Stimulated activated CD4-positive, alpha-beta T cell treated with anti-CD3 and anti-CD28 coated beads, Interleukin-4, amount 100 ng/mL, for 24 hours (primary cell): ENCODE data around the gene MED19.
"Not testable (repeated sequence)": the region's sequence is repeated elsewhere in the genome, so short reads cannot be mapped to it uniquely, and the experiment has no call there.

Experiments
- DNase-seq: peaks from one replicate; pipeline ENCODE4 v3.0.0-alpha.2; 2020

Gene MED19

GRCh38 chr11:57711414-57712255, at the start of gene MED19:
TSS of gene MED19 (minus strand) at chr11:57712215. CDS start at chr11:57712179, 36 bp downstream.
- peak; percentile 76 for DNase-seq

- no peak for DNase-seq
Observed at GRCh38 chr11:57758174-57758573, 46.2 kb upstream of the MED19 start.

- no peak for DNase-seq
Observed at GRCh38 chr11:57752954-57753353, 40.9 kb upstream of the MED19 start.

DNA sequence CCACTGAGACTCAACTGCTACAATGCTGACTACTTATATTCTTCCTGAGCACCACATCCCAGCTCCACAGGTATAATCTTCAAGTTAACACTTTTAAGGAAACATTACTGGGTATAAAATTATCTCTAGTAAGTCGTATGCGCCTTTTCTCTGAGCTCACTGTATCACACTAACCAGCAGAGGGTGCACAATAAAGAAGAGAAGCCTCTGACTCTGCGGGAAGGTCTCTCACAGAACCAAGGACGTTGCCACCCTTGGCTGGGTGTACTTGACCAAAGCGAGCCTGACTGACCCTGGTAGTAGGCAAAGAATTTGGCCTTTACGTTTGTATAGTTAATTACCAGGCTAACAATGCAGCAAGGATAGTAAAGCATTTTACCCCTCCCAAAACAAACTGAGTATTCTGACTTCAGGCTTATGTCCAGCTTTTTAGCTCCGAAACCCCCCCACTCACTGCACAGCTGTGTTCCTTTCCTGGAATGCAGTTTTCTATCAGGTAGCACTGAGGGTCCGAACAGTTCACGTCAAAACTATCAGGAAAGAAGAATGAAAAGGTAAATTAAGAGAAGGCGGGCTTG, 39.8 kb upstream of the MED19 start, which contains the start of gene BTBD18:
Gene BTBD18, minus strand, starts transcription at position 144 of the 578 bp plus-strand sequence. CDS start 631 bp downstream, outside the sequence.
- no peak for DNase-seq

- DNase-seq: no peak
Observed at GRCh38 chr11:57751176-57751575, 39.2 kb upstream of the MED19 start.

DNA sequence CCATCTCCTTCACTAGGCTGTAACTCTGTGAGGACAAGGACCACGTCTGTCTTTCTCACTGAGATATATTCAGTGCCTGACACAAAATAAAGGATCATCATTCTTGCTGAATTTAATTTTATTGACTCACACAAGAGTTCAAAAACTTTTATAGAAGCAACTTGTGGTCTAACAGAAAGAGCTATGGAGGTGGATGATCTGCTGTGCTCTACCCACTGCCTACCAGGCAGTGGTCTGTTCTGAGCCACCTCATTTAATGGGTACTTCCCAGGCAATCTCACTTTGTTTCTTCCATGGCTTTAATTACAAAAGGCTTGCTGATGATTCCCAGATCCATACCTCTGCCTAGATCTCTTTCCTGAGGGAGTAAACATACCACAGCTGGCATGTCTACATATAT, 34.9 kb upstream of the MED19 start:
- no peak for DNase-seq

GRCh38 chr11:57745206-57745605, 33.2 kb upstream of the MED19 start:
- no peak for DNase-seq

DNA sequence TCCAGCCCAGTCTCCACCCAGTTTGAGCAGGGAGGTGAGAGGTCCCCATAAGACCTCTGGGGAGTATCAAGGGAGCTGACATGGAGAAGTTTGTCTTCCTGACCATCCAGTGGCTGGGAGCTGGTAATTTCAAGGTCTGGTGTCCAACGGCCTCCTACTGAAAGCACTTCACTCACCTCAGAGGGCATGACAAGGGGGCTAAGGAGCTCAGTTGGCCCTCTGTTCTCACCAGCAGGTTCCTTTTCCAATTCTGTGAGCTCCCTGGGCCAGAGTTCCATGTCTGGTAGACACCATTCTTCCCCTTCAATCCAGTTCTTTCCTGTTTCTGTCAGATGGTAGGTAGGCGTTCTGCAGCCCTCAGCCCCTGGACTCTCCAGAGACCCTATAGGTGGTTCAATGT, 32.3 kb upstream of the MED19 start:
- no peak for DNase-seq

DNA sequence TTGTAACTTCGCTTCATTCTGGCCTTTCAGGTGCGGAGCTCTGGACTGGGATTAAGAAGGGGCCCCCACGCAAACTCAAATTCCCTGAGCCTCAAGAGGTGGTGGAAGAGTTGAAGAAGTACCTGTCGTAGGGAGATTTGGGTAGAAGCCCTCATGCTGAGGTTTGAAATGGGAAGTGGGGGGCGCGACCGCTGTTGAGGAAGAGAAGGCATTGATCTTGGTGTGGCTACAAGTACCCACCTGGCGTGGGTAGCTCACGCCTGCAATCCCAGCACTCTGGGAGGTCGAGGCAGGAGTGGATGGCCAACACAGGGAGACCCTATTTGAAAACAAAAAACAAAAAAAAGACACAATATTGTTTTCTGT, 30.1 kb upstream of the MED19 start:
- no peak for DNase-seq

- peak; percentile 97 for DNase-seq
Observed at GRCh38 chr11:57741132-57742086, 29.4 kb upstream of the MED19 start, which contains the start of gene SELENOH. TSS of gene SELENOH (plus strand) at chr11:57741491. CDS start at chr11:57741596, 105 bp downstream.

DNA sequence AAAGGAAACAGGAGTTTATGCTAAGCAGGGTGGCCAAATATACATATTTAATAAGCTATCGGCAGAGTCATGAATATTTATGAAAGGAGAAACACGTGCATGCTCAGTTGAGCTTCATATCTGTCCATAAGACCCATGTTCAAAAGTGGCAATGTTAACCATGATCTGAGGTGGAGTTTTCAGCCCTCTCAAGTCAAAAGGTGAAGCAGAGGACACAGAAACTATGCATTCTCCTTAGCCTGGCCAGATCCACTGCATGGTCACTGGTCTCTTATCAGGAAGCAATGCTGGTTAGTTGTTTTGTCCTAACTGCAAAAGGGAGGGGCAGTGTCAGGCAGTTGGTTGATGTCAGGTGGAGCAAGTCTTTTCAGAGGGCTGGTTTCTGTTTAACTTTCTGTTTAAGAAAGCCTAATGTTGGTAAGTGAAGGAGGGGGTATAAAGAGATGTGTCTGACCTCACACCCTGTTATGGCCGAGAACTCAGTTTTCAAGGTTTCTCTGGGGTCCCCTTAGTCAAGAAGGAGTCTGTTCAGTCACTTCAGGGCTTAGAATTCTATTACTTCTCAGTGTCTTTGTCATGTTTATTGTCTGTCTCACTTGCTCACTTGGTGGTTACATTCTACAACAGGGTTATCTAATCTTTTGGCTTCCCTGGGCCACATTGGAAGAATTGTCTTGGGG, 23.7 kb upstream of the MED19 start:
- DNase-seq: no peak

GRCh38 chr11:57732661-57733060, 20.6 kb upstream of the MED19 start:
- DNase-seq: no peak

- DNase-seq: no peak
Observed at GRCh38 chr11:57729479-57729878, 17.5 kb upstream of the MED19 start.

DNA sequence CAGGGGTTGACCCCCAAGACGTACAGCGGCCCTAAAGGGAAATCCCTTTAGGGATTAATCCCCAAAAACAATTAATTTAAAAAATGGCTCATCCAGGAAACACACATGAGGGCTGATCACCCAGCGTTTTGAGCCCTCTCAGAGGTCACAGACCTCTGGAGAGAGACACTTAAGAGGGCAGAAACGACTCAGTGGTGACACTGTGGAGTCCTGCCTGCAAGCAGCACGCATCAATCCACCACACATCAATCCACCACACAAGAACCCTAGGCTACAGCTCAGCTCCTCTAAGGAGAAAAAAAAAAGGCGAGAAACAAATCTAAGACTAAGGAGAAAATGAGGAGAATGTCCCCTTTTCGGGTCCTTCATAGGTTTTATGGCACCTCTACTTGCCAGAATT, 16.8 kb upstream of the MED19 start:
- no peak for DNase-seq

- no peak for DNase-seq
Observed at GRCh38 chr11:57727185-57727584, 15.2 kb upstream of the MED19 start.

GRCh38 chr11:57716726-57717125, 4.7 kb upstream of the MED19 start:
- not testable (repeated sequence) for DNase-seq

DNA sequence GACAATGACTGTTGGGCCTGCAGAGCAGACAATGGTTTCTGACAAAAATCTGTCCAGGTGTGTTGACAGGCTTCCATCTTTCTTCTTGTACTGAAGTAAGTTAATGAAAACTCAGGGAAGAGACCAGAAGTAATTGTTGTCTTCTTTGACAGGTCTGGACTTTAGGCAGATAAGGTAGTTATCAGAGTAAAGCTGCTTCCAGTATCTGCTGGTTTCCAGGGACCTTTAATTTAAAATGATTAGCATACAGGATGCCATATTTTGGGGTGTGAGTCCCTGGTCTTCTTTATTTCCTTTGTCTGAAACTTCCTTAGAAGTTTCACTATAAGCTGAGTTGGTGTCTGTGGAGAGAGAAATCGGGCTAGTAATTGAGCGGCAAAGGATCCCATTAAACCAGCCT, 1.8 kb upstream of the MED19 start:
- no peak for DNase-seq

- peak; percentile 92 for DNase-seq
Observed at GRCh38 chr11:57712256-57713150, 488 bp upstream of the MED19 start, which contains the start of gene TMX2. TSS of gene TMX2 (plus strand) at chr11:57712593. CDS start at chr11:57712619, 26 bp downstream.

GRCh38 chr11:57709802-57710367, 2.1 kb downstream of the MED19 start:
- DNase-seq: no peak

GRCh38 chr11:57705432-57705831, 6.6 kb downstream of the MED19 start:
- not testable (repeated sequence) for DNase-seq

- no peak for DNase-seq
Observed at GRCh38 chr11:57704932-57705331, 7.1 kb downstream of the MED19 start.
